Kasumi-1 (cell line): ENCODE results near the gene PLK5.
"Not testable (repeated sequence)": the region's sequence is repeated elsewhere in the genome, so short reads cannot be mapped to it uniquely, and the experiment has no call there.

Source experiments
- DNase-seq, 2 experiments: peaks; one replicate each; lab custom pipeline; 2025; lab: John Stamatoyannopoulos, UW

The PLK5 gene, protein sequence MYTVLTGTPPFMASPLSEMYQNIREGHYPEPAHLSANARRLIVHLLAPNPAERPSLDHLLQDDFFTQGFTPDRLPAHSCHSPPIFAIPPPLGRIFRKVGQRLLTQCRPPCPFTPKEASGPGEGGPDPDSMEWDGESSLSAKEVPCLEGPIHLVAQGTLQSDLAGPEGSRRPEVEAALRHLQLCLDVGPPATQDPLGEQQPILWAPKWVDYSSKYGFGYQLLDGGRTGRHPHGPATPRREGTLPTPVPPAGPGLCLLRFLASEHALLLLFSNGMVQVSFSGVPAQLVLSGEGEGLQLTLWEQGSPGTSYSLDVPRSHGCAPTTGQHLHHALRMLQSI

DNA sequence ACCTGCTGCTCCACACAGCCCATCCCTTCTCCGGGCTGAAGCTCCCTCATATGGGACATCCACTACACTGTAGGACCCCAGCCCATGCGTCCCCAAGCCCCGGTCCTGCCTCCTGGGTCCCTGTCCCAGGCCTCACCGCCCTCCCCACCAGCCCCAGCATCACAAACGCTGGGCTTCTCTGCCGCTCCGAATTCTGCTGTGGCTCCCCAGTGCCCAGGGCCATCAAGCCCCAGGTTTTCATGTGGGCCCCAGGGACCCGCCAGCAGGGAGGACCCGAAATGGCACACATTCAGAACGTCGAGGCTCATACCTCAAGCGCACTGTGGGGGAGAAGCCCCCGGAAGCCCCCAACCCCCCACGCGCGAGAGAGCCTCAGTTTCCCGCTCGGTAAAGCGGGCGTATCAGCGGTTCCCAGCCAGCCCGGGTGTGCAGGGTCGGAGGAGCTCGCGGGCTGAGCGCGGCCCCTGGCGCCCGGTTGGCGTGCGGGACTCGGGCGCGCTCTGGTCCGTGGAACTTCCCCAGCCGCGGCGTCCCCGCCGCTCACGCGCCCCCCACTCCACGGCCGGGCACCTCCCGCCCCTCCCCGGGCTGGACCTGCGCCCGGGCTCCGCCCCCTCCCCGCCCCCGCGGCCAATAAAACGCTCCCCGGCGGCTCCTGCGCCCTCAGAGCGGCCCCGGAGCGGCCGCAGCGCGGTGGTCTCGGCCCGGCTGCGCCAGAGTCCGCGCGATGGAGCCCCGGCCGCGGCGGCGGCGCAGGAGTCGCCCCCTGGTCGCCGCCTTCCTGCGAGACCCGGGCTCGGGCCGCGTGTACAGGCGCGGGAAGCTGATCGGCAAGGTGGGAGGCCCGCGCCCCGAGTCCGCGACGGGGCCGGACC is at the start of gene PLK5:
TSS of gene PLK5 (plus strand) at position 666 of the 875 bp plus-strand sequence. CDS start 2,920 bp downstream, outside the sequence.
- DNase-seq = no peak

DNA sequence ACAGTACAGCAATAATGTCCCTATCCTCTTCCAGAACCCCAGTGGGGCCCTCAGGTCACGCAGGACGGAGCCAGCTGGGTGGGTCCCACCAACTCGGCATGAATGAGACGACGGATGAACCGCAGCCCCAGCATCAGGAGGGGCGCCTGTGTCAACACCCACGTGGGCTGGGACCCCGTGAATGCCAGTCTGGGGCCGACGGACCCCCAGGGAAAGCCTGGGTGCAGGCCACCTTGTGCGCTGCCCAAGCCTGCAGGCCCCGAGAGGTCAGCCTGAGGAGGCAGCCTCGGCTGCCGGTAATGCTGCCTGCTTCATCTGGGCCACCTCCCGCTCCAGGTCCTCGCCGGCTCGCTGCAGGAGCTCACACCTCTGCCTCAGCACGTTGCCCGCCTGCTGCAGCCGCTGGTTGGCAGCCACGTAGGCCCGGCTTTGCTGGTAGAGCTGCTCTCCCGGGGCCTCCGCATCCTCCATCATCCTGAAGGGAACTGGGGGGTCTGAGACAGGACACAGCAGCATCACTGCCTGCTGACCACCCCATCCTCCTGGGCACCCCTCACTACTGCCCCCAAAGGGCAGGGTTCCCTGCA is 49.0 kb upstream of the PLK5 start:
- DNase-seq = no peak

DNA sequence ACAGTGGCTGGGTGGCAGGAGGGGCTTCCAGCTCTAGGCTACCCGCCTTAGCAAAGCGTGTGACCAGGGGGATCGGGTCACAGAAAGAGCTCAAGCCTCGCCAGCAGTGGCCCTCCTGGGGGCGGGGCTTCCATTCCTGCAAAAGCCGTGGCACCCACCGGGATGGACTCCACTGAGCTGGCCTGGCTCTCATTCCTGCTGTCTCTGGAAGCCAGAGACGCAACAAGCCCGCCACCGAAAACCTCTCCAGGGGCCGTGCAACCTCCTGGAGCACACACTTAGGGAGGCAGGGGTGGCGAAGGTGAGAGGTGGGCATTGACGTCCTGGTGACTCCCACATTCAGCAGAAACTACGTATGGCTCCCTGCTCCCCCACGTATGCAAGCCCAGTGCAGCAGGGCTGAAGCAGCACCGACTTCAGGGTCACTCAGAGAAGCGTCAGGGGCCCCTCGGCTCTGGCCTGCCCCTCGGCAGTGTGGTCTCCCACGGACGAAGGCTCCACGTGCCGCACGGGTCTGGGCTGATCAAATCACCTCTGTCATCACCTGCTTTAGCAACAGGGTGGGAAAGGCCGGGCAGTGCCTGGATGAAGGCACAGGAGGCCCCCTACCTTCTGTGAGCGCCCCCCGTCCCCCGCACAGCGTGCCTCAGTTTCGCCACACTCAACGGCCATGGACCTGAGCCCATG is 48.0 kb upstream of the PLK5 start:
- DNase-seq = no peak

DNA sequence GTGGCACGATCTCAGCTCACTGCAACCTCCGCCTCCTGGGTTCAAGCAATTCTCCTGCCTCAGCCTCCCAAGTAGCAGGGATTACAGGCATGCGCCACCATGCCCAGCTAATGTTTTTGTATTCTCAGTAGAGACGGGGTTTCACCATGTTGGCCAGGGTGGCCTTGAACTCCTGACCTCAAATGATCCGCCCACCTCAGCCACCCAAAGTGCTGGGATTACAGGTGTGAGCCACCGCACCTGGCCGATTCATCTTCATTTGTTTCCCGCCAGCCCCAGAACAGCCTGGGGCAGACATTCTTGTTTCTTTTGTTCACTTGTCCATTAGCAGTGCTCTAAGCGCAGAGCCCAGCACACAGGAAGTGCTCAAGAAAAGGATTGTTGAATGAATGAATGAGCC is 46.8 kb upstream of the PLK5 start:
- DNase-seq = not testable (repeated sequence)

DNA sequence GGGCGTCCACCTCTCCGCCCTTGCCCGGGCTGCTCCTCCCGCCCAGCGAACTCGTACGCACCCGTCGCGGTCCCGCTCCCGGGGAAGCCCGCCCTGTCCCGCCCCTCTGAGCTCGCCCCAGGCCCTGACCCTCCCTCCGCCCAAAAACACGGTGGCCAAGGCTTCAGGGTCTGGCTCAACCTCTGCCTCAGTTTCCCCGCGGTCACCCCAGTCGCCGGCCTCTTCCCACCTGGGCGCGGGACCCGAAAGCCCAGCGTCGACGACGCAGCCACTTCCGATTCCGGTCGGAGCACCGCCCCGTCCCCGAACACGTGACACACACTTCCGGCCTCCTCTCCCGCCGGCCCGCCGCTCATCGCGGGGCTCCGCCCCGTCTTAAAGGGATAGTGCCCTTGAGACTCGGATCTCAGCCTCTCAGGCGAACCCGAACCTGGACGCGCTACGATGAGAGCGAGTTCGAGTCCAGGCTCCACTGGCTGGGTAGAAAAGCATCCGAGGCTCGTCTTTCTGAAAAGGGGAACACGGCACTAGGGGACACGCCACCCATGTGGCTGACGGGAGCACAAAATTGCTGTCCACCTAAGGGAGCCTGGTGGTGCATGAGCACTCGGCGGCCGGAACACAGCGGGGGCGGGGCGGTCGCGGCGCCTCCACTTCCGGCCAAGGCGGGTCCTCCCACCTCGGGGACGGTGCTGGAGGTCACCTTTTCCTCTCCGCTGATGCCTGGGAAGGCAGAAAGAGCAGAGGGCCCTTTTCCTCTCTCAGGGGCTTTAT is 44.8 kb upstream of the PLK5 start, which contains the start of gene C19orf25:
TSS of gene C19orf25 (minus strand) at position 282 of the 774 bp plus-strand sequence. CDS start 312 bp downstream, outside the sequence.
- DNase-seq = peak; percentile 92 to 93

DNA sequence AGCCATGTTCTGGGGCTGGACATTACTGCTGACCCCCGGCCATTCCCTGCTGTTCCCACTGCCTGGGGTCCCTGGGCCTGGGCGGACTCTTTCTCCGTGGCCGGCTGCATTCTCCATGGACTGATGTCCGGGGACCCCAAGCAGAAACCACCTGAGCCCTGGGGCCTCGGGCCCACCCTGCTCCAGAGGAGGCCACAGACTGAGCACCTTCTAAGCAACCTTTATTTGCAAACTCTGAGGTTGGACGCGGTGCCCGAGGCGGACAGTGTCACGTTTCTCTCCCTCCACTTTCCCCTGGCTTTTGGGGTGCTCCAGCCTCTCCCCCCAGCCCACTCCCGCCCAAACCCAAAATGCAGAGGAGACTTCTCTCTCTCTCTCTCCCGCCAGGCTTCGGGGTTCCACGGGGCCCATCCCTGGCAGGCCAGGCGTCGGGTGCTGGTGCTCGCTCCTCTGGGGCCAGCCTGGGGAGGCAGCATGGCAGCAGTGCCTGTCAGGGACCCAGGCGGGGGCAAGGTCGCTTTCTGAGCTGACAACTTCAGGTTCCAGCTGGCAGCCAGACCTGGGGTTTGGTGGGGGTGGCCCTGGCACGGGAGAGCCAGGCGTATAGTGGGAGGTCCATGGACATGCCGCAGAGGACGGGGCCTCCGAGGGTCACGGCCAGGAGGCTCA is 42.5 kb upstream of the PLK5 start:
- no peak for DNase-seq

DNA sequence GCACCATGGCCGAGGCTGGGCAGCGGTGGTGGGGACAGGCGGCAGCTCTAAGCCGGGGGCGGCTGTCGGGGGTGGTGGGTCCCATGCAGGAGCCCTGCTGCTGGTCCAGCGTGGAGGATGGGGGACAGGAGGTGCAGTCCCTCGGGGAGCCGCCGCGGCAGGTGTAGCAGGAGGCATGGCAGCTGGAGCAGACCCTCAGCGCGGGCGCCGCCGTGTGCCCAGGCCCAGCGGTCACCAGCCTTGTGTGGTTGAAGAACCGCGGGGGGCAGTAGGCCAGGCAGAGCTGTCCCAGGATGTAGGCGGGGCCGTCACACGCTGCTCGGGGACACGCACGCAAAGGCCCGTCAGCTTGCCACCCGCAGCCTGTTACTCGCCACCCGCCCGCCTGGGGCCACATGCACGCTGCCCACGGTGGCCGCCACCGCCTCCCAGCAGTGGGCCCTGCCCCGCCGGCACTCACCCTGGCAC is 42.0 kb upstream of the PLK5 start:
- DNase-seq = no peak

DNA sequence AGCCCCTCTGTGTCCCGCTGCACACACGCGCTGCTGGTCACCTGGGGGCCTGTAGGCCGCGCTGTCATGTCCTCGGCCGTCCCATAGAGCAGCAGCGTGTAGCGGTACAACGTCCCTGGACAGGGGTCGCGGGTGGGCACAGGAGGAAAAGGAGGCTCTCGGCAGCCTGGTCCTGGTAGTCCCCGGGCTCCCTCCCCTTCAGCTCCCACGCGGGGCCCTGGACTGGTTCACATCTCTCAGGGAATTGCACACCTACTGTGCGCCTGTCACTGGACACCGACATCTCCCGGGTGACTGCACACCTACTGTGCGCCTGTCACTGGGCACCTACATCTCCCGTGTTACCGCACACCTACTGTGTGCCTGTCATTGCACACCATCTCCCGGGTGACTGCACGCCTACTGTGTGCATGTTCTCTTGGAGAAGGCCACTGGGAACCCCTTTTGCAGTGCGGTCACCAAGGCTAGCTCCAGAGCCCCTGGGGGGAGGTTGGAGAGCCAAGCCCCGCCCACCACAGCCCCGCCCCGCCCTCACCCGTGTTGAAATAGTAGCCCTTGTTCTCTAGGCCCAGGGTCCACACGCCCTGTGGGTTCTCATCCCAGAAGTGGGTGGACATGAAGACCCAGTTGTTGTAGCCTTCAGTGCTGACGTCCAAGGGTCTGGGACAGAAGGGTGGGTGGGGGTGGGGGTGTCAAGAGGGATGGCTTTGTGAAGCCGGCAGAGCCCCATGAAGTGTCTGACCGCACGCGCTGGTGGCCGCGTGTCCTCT is 41.3 kb upstream of the PLK5 start:
- no peak for DNase-seq

DNA sequence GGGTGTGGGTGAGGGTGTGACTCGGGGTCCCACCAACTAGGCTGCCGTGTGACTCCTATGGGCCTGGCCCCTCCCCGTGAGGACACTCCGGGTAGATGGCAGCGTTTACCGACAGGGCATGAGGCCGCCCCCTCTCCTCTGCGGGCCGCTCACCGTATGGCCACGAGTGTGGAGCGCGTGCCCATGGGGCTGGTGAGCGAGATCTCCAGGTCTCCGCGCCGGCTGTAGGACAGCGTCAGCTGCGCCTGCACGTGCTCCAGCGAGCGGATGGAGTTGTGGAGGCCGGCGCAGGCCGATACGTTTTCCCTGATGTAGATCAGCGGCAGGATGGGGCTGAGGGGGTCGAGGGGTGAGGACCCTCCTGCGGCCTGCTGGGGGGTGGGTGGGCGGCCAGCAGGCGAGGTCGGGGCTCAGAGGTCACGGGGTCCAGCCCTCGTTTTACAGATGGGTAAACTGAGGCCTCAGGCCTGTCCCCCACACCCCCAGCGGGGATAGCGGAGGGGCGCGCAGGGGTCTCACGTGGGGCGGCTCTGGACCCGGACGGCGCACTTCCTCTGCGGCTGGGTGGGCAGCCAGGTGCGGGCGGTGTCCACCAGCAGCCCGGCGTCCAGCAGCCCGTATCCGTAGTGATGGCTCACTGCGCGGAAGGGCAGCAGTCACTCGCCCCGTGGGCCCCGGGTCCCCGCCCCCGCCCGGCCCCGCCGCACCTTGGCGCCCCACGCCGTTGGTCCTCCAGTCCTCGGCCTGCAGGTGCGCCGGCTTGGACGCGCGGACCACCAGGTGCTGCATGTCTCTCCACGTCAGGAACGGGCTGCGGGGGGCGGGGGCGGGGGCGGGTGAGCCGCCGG is 40.5 kb upstream of the PLK5 start:
- DNase-seq = no peak

DNA sequence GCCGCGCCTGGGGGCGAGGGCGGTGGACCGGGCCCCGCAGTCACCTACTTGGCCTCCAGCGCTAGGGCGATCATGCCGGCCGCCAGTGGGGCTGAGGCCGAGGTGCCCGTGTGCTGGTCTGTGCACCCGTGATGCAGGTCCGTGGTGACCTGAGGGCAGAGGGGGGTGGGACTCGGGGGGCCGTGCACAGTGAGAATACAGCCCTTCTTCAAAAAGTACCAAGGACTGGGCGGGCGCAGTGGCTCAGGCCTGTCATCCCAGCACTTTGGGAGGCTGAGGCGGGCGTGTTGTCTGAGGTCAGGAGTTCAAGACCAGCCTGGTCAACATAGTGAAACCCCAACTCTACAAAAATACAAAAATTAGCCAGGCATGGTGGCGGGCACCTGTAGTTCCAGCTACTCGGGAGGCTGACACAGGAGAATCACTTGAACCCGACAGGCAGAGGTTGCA is 39.9 kb upstream of the PLK5 start:
- DNase-seq = no peak

DNA sequence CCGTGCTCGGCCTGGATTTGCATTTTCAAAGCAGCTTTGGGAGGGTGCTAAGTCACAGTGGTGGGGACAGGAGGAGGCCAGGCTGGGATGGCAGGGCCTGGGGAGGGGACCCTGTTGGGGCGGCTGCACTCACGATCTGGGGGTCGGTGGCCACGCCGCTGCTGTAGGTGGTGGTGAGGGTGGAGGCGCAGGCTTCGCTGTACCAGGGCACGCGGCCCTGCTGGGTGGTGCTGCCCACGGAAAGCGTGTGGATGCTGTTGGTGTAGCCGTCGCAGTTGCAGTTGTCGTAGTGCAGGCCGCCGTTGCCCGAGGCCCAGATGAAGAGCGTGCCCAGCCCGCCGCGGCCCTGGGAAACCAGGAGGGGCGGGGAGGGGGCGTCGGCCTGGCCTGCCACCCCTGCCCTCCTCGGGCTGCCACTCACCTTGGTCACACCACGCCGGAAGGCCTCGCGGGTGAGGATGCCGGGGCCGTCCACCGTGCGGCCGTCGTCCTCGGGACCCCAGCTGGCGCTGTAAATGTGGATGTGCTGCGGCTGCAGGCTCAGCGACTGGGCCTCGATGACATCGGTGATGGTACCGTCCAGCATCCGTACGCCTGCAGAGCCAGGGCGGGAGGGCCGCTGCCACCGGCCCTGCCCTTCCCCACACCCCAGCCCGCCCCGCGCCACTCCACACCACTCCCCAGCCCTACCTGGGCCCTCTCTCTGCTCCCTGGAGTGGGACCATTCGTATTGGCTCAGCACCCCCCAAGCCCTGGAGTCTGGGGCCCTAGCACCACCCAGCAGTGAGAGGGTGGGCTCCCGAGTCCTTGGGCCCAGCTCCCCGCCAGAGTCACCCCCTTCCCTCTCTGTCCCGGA is 36.9 kb upstream of the PLK5 start:
- no peak for DNase-seq

DNA sequence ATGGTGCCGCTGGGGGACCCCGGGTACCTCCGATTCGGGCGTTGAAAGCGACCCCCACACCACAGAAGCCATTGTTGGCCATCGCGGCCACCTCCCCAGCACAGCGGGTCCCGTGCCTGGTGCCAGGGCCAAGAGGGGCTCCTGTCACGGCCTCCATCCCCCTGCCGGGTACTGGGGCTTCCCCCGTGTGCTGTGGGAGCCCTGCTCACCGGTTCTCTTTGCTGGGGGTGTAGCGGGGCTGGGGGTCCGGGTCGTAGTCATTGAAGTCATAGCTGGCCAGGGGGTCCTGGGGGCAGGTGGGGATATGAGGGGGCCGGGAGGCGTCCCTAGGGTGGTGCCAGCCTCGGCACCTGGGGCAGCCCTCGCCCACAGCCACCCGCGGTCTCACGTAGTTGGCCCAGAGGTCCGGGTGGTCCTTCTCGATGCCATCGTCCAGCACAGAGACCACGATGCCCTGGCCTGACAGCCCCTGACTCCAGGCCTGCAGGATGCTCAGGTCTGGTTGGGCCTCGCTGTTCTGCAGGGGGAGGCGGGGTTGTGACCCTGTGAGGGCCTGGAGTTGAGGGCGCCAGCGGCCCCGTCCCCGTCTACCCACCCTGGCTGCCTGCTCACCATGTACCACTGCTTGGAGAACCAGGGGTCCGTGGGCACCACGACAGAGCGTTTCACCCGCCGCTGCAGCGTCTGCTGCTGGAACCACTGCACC is 36.1 kb upstream of the PLK5 start:
- no peak for DNase-seq

DNA sequence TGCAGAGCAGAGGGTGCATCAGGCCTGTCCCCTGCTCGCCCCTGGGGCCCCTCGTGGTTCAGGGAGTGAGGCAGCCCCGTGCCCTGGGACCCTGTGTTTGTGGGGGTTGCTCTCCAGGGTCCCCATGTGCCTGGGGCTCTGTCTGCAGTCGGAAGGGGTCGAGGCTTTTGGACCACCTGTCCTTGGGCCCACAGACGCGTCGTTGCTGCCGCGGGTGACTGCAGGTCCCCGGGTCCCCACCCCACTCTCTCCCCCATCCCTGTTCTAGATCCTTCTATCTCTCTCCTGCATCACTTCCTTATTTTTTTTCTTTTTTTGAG is 35.6 kb upstream of the PLK5 start:
- no peak for DNase-seq

DNA sequence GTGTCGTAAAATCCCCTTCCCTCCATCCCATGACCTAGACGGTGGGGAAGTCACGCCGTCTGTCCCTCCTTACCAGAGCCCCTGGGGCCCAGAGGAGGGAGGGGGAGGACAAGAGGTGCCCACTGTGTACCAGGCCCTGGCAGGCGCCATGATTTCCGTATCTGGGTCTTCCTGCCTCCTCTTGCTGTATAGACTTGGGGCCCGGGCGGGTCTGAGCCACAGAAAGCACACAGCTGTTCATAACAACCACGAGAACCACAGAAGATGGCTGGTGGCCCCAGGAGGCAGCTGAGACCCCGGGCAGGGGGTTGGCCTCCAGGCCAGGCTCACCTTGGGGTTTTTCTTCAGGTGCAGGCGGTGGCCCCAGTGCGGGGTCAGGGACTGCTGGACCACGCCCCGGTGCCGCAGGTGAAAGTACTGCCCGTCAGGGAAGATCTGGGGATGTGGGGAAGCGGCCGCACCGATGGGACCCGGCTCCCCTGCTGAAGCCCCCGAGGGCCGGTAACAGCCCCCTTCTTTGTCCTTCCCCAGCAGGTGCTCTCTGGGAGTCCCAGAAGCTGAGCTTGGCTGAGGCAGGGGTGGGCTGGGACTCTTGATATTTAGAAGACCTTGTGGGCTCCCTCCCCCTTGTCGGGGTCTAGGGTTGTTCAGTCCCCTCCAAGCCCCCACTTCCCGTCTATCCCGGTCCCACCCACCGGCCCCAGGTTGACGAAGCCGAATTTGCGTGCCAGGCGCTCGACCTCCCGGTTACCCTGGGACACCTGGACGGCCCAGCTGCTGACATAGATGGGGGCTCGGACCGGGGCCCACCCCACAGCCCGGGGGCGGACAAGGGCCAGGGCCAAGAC is 34.2 kb upstream of the PLK5 start:
- no peak for DNase-seq

DNA sequence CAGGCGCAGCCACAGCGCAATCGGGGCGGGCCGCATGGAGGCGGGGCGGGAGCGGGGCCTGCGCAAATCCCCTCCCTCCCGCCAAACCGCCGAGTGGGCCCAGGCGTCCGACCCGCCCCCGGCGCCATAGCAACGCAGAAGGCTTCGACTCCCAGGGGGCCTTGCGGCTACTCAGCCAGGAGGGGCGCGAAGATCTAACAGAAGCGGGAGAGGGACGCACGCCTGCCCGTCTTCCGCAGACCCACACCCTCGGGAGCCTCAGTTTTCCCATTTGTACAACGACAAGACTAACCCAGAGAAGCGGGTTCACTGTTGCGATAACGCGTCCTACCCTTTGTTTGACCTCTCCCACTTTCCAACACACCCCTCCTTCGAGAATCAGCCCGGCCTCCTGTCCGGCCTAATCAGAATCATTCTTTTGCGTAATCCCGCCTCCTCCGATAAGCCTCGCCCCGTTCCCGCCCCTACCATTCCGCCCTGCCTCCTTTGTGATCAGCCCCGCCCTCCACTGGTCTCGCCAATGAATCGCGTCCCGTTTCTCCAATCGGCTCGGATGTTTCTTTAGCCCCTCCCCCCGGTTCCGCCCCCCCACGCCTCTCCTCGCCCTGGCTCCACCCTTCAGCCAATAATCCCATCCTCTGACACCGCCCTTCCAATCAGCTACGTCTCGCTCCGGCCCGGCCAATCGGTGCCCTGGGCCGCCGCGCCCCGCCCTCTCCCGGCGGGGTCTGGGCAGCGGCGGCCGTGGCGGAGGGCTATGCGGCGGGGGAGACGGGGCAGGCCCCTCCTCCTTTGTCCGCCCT is 33.4 kb upstream of the PLK5 start, which contains the start of gene PCSK4:
TSS of gene PCSK4 (minus strand) at position 40 of the 803 bp plus-strand sequence. CDS start at position 36, 4 bp downstream.
- peak; percentile 98 to 100 for DNase-seq
